Testis (tissue), 2 donors: ENCODE measurements around the gene SMIM33.

ENCODE experiments used
- POLR2A ChIP-seq: fragments of 450-650 bp; IDR thresholded peaks from one replicate; pipeline ENCODE4 v1.6.1; 2017; ENCODE audit warnings: antibody characterized with exemption, mild to moderate bottlenecking, moderate library complexity
- TF ChIP-seq, protein P1 (sequence below), 3 experiments: fragments of 450-650 bp in 2 of 3; fragments of 200-600 bp in 1 of 3; sonication (generic) in 1 of 3; IDR thresholded peaks; one replicate each; pipeline ENCODE4 v1.5.1; 2016 to 2019; ENCODE audit warnings: antibody characterized with exemption in 3 of 3, mild to moderate bottlenecking in 2 of 3, moderate library complexity in 1 of 3

DNA sequence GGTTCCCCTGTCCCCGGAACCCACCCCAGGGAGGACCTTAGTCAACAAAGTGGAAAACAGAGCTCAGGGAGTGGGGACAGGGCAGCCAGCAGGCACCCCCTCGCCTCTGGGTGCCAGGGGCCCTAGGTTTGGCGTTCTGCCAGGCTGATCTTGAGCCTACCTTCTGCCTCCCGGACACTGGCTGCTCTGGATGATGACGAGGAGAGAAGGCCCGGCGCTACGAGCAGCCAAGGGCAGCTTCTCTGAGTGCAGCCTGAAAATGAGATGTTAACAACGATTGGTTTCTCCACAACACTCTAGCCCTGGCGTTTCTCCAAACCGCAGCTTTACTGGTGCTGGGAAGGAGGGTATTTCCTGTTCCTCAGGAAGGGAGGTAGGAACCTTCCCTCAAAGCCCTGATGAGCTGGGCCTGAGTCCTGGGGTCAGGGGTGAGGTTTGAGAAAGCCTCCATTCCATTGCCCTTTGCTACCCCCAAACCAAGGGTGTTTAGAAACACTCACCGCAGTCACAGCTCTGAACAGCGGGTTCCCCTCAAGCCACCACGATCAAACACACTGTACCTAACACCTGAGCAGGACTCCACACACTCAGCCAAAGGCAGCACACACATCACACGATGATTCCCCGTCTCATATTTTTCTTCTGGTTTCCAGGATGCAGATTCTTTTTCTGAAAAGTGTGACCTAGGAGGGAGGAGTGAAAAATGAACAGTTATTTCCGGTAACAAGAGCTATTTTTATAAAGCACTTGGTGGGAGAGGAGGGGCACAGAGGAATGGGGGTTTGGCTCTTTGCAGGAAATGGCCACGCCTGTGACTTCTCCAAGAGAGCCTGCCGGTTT, 11.5 kb downstream of the SMIM33 start, which contains the start of gene STING1:
- no peak for TF ChIP-seq POLR2A
- TF ChIP-seq, protein P1, sequence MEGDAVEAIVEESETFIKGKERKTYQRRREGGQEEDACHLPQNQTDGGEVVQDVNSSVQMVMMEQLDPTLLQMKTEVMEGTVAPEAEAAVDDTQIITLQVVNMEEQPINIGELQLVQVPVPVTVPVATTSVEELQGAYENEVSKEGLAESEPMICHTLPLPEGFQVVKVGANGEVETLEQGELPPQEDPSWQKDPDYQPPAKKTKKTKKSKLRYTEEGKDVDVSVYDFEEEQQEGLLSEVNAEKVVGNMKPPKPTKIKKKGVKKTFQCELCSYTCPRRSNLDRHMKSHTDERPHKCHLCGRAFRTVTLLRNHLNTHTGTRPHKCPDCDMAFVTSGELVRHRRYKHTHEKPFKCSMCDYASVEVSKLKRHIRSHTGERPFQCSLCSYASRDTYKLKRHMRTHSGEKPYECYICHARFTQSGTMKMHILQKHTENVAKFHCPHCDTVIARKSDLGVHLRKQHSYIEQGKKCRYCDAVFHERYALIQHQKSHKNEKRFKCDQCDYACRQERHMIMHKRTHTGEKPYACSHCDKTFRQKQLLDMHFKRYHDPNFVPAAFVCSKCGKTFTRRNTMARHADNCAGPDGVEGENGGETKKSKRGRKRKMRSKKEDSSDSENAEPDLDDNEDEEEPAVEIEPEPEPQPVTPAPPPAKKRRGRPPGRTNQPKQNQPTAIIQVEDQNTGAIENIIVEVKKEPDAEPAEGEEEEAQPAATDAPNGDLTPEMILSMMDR (IDR thresholded peaks at IDR 0.05), result no peak
